GM12875 (cell line): Measurements from ENCODE around the gene FAM110A.
A peak's percentile ranks its signal among the peaks of the same experiment; 100 is the strongest.
"Not testable (repeated sequence)": the region's sequence is repeated elsewhere in the genome, so short reads cannot be mapped to it uniquely, and the experiment has no call there.

Experiments used
- H3K4me3 ChIP-seq: one replicate; pipeline ENCODE4 v1.5.1; 2011; ENCODE audit warnings: low read depth, low read length, control low read depth
- TF ChIP-seq, protein P1 (sequence below): IDR thresholded peaks from 2 replicates; pipeline ENCODE4 v1.5.1; 2011; ENCODE audit warnings: low read depth, mild to moderate bottlenecking, control low read depth, inconsistent platforms, low read length, moderate library complexity, borderline replicate concordance; ENCODE audit not compliant: insufficient read depth

FAM110A gene

DNA sequence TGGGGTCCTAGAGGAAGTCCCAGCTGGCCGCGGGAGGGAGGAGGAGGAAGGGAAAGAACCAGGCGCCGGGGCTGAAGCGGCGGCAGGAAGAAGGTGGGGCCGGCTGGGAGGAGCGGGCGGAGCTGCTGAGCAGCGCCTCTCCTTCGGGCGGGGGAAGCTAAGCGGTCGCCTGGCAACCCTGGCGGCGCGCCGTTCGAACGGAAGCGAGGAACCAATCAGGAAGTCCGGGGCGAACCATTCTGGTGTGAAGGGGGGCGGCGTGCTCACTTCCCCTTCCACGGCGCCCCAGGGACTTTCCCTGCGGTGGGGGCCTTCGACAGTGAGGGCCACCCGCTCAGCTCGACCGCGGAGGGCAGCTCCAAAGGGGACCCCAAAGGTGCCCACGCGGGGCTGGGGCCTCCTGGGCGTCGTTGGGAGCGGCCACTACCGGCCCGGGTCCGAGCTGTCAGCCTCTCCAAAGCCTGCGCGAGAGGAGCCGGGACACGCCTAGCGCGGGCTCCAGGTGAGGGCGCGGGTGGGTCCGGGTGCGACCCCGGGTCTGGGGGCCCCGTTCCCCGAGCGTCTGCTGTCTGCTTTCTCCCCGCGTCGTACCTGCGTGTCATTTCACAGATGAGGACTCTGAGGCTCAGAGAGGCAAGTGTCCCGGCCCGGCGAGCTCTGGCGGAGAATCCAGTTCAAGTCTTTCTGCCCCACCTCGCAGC, at the start of gene FAM110A:
FAM110A (plus strand) TSS at position 266 of the 701 bp plus-strand sequence. CDS start 11,090 bp downstream, outside the sequence.
- peak within 1 kb of the TSS; percentile 63 for H3K4me3 ChIP-seq
- TF ChIP-seq, protein P1, sequence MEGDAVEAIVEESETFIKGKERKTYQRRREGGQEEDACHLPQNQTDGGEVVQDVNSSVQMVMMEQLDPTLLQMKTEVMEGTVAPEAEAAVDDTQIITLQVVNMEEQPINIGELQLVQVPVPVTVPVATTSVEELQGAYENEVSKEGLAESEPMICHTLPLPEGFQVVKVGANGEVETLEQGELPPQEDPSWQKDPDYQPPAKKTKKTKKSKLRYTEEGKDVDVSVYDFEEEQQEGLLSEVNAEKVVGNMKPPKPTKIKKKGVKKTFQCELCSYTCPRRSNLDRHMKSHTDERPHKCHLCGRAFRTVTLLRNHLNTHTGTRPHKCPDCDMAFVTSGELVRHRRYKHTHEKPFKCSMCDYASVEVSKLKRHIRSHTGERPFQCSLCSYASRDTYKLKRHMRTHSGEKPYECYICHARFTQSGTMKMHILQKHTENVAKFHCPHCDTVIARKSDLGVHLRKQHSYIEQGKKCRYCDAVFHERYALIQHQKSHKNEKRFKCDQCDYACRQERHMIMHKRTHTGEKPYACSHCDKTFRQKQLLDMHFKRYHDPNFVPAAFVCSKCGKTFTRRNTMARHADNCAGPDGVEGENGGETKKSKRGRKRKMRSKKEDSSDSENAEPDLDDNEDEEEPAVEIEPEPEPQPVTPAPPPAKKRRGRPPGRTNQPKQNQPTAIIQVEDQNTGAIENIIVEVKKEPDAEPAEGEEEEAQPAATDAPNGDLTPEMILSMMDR = no peak

DNA sequence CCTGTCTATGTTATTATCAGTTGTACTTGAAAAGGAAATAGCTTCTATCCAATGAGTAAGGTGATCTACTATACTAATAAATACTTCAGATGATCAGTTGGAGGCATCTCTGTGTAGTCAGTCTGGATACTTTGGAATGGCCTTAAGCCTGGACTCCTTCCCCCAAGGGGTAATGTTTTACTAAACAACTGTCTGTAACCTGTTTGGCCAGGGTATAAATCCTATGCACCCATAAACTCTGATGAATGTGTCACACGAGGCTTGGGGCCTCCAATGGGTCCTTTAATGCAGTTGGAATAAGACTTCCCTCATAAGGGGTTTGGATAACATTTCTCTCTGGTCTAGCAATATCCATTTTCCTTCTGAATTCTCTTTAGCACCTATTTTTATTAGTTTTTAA, 45.7 kb upstream of the FAM110A start:
- H3K4me3 ChIP-seq = no peak overlapping the region
- TF ChIP-seq, protein P1 = no peak

DNA sequence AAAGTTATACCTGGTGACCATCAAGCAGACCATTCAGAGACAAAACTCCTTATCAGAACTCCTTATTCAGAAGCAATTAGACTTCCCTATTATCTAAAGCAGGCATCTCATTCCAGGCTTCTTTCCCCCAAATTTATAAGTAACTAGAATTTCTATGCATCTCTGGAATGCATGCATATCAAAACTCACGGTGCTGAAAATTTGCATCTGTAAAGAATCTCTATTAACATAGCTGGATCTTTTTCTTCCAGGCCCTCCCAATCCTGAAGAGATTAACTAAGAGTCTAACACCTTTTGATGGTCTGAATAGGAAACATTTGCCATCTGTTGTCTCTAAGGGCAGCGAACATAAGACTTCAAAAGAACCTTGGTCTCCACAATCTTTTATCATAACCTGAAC, 42.5 kb upstream of the FAM110A start:
- TF ChIP-seq, protein P1 = no peak
- no peak overlapping the region for H3K4me3 ChIP-seq

DNA sequence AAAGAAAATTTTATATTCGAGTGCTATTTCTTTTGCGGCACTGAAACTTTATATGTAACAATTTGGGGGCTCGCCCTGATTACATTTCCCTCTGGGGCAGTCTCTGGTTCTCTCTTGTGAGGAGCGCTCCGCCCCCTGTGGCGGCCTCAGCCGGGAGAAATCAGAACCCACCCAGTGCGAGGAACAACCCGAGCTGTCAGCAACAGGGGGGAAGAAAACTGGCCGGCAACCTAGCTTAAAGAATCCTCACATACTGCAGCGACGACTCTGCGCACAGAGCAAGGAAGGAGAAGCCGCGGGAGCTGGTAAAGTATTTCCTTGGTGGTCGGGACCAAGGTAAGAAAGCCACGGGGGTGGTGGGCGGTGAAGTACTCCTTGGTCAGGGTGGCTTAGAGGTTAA, 41.3 kb upstream of the FAM110A start:
- TF ChIP-seq, protein P1 = no peak

DNA sequence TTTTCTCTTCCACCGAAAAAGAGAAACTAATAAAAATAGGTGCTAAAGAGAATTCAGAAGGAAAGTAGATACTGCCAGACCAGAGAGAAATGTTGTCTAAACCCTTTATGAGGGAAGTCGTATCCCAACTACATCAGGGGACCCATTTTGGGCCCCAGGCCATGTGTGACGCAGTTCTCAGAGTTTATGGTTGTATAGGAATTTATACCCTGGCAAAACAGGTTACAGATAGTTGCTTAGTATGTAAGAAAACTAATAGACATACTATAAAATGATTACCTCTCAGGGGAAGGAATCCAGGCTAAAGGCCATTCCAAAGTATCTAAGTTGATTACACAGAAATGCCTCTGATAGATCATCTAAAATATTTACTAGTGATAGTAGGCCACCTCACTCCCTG, 36.6 kb upstream of the FAM110A start:
- TF ChIP-seq, protein P1 = no peak
- no peak overlapping the region for H3K4me3 ChIP-seq

More for the DNA sequence above, 41.3 kb upstream of the FAM110A start:
- no peak overlapping the region for H3K4me3 ChIP-seq

DNA sequence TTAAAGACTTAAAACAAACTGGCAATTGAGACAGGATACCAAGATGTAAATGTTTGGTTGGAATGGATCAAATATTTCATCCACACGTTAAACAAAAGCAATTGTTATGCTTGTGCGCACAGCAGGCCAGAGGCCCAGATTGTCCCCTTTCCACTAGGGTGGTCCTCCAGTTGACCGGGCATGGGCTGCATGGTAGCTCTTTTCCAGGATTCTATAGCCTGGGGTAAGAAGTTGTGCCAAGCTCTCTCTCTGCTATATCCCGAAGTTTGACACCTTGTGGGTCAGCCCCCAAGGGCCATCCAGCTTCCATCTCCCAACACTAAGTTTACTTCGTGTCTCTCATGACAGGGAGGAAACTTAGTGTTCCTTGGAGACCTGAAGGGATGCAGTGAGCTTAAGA, 34.8 kb upstream of the FAM110A start:
- not testable (repeated sequence) for H3K4me3 ChIP-seq

DNA sequence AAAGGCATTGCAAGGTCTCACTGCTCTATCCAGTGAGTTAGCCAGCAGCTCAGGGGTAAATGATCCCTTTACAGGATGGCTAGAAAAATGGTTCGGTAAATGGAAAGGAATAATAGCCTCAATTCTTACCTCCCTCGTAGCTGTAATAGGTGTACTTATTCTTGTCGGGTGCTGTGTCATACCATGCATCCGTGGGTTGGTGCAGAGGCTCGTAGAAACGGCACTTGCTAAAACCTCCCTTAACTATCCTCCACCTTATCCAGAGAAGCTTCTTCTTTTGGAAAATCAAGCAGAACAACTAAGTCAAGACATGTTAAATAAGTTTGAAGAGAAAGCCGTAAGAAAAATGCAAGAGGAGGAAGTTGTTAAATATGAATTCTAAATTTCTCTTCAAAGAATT, 33.5 kb upstream of the FAM110A start:
- not testable (repeated sequence) for H3K4me3 ChIP-seq

DNA sequence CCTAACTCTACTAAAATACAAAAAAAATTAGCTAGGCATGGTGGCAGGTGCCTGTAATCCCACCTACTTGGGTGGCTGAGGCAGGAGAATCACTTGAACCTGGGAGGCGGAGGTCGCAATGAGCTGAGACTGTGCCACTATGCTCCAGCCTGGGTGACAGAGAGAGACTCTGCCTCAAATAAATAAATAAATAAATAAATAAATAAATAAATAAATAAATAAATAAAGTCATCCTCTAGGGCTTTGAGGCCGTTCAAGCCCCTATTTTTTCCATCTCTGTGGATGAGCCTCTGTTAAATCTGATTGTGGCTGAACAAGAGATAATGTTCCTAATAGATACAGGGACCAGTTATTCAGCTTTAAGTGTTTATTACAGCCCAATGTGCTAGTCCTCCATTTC, 31.8 kb upstream of the FAM110A start:
- TF ChIP-seq, protein P1 = no peak
- H3K4me3 ChIP-seq = no peak overlapping the region
